Osteoblast (primary cell): Measurements from ENCODE around the gene ZDHHC14. TPM values are rescaled to one million over a fixed set of nuclear protein-coding genes. Genes with fewer than 3 reads are reported as not detected.

ENCODE experiments used
- DNase-seq: peaks from one replicate; pipeline ENCODE4 v3.0.0; 2011; ENCODE audit warnings: low spot score, mixed read lengths; ENCODE audit not compliant: insufficient read length; ENCODE audit errors: missing footprints
- H2AFZ ChIP-seq: 2 replicates; pipeline ENCODE4 v1.6.0; 2011; ENCODE audit warnings: mild to moderate bottlenecking, low read length
- H3K27ac ChIP-seq: 2 replicates; pipeline ENCODE4 v1.5.1; 2011; ENCODE audit warnings: mild to moderate bottlenecking, low read depth, low read length, moderate library complexity
- H3K27me3 ChIP-seq: 2 replicates; pipeline ENCODE4 v1.6.0; 2012; ENCODE audit warnings: mild to moderate bottlenecking, control low read depth, inconsistent platforms, low read length, moderate library complexity; ENCODE audit not compliant: insufficient read depth
- H3K36me3 ChIP-seq: 2 replicates; pipeline ENCODE4 v1.5.1; 2011; ENCODE audit warnings: mild to moderate bottlenecking, low read length, control low read depth, moderate library complexity; ENCODE audit not compliant: insufficient read depth
- H3K4me1 ChIP-seq: 2 replicates; pipeline ENCODE4 v1.5.1; 2011; ENCODE audit warnings: mild to moderate bottlenecking, low read length, control low read depth, moderate library complexity; ENCODE audit not compliant: insufficient read depth
- H3K4me2 ChIP-seq: 2 replicates; pipeline ENCODE4 v1.6.0; 2011; ENCODE audit warnings: mild to moderate bottlenecking, low read length; ENCODE audit not compliant: insufficient read depth
- H3K4me3 ChIP-seq: fragments of 200-600 bp; sonication (generic); 3 replicates; pipeline ENCODE4 v1.5.1; 2012; ENCODE audit warnings: mild to moderate bottlenecking, low read length, inconsistent platforms; ENCODE audit not compliant: insufficient read depth
- H3K79me2 ChIP-seq: 2 replicates; pipeline ENCODE4 v1.6.0; 2012; ENCODE audit warnings: mild to moderate bottlenecking, low read length, control low read depth, inconsistent platforms; ENCODE audit not compliant: insufficient read depth
- H3K9me3 ChIP-seq: 2 replicates; pipeline ENCODE4 v1.5.1; 2011; ENCODE audit warnings: low read depth, low read length, control low read depth
- H4K20me1 ChIP-seq: 2 replicates; pipeline ENCODE4 v1.6.0; 2012; ENCODE audit warnings: mild to moderate bottlenecking, low read length, control low read depth; ENCODE audit not compliant: insufficient read depth
- CTCF ChIP-seq: IDR thresholded peaks from 2 replicates; pipeline ENCODE4 v1.5.1; 2011; ENCODE audit warnings: mild to moderate bottlenecking, low read depth, low read length, moderate library complexity; ENCODE audit errors: extremely low read depth
- total RNA-seq: library from RNA; depleted of rRNA; stranded (reverse); fragments of >200 nt; gene quantifications from 2 replicates; pipeline ENCODE4 v1.2.3, GENCODE V29; 2012

The ZDHHC14 gene
- total RNA-seq, 1 donor: 1.4 TPM

- Histone ChIP-seq H2AFZ (no peak overlapping the region), H3K4me1 (peaks cover 21% of the 10 kb centered on the region), H3K9me3 (no peaks in the 10 kb centered on the region), H3K36me3 (no peaks in the 10 kb centered on the region), H3K4me3 (no peak overlapping the region), H3K79me2 (no peaks in the 10 kb centered on the region), H3K4me2 (no peak overlapping the region), H4K20me1 (no peaks in the 10 kb centered on the region), H3K27ac (no peak overlapping the region), H3K27me3 (no peaks in the 10 kb centered on the region)
- no peak for TF ChIP-seq CTCF
- no peak for DNase-seq
Measured at GRCh38 chr6:157668009-157668401, 287.0 kb downstream of the ZDHHC14 start.

GRCh38 chr6:157668713-157669112 is 287.7 kb downstream of the ZDHHC14 start:
- Histone ChIP-seq H3K27ac (no peak overlapping the region), H3K4me3 (no peak overlapping the region), H3K36me3 (no peaks in the 10 kb centered on the region), H4K20me1 (no peaks in the 10 kb centered on the region), H3K79me2 (no peaks in the 10 kb centered on the region), H3K9me3 (no peaks in the 10 kb centered on the region), H3K4me2 (no peak overlapping the region), H3K27me3 (no peaks in the 10 kb centered on the region), H2AFZ (no peak overlapping the region), H3K4me1 (peaks cover 21% of the 10 kb centered on the region)
- no peak for TF ChIP-seq CTCF
- DNase-seq: no peak

GRCh38 chr6:157669323-157669722 is 288.3 kb downstream of the ZDHHC14 start:
- H3K9me3 ChIP-seq: no peaks in the 10 kb centered on the region
- peak overlapping the region; percentile 38 for H3K4me3 ChIP-seq
- H3K36me3 ChIP-seq: no peaks in the 10 kb centered on the region
- H3K4me2 ChIP-seq: peak overlapping the region; percentile 72
- TF ChIP-seq CTCF: no peak
- no peaks in the 10 kb centered on the region for H3K79me2 ChIP-seq
- H4K20me1 ChIP-seq: no peaks in the 10 kb centered on the region
- peak overlapping the region; percentile 97 for H2AFZ ChIP-seq
- no peaks in the 10 kb centered on the region for H3K27me3 ChIP-seq
- no peak for DNase-seq
- H3K27ac ChIP-seq: peak overlapping the region; percentile 26
- H3K4me1 ChIP-seq: peaks cover 21% of the 10 kb centered on the region

GRCh38 chr6:157669747-157670216 is 288.8 kb downstream of the ZDHHC14 start:
- no peaks in the 10 kb centered on the region for H3K36me3 ChIP-seq
- H3K4me3 ChIP-seq: peak overlapping the region; percentile 38
- H2AFZ ChIP-seq: peak overlapping the region; percentile 97
- H3K27ac ChIP-seq: peak overlapping the region; percentile 26
- no peaks in the 10 kb centered on the region for H3K79me2 ChIP-seq
- H3K9me3 ChIP-seq: no peaks in the 10 kb centered on the region
- H3K4me1 ChIP-seq: peaks cover 21% of the 10 kb centered on the region
- H3K4me2 ChIP-seq: peak overlapping the region; percentile 72
- TF ChIP-seq CTCF: no peak
- no peaks in the 10 kb centered on the region for H3K27me3 ChIP-seq
- no peaks in the 10 kb centered on the region for H4K20me1 ChIP-seq
- peak; percentile 96 for DNase-seq
